HL-60 (cell line): ENCODE measurements around the gene RP9.

ENCODE experiments used
- POLR2AphosphoS5 ChIP-seq: IDR thresholded peaks from 2 replicates; pipeline ENCODE4 v1.6.1; 2012; ENCODE audit warnings: low read depth
- SPI1 ChIP-seq: IDR thresholded peaks from 2 replicates; pipeline ENCODE4 v1.6.1; 2012; ENCODE audit warnings: low read depth, mild to moderate bottlenecking, borderline replicate concordance
- TF ChIP-seq, protein P1 (sequence below): IDR thresholded peaks from one replicate; pipeline ENCODE4 v1.5.1; 2011; ENCODE audit warnings: low read length, control low read depth, inconsistent platforms; ENCODE audit not compliant: insufficient read depth

DNA sequence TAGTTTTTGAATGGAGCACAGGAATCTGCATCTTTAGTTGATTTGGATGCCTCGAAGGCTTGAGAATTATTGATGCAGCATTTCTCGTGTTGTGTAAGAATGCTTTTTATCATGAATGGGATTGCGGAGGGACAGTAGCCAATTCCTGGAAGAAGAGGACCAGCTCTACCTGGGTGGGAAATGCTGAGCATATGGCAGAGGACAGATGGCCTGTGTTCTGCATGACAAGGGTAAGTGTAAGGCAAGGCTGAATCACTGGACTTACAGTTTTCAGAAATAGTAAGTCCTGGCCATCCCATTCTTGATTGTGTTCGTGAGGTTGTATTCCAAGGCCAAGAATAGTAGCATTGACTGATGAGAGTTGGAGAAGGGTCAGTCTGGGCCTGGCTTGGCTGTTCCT lies 15.9 kb downstream of the RP9 start:
- TF ChIP-seq SPI1: no peak
- TF ChIP-seq, protein P1, sequence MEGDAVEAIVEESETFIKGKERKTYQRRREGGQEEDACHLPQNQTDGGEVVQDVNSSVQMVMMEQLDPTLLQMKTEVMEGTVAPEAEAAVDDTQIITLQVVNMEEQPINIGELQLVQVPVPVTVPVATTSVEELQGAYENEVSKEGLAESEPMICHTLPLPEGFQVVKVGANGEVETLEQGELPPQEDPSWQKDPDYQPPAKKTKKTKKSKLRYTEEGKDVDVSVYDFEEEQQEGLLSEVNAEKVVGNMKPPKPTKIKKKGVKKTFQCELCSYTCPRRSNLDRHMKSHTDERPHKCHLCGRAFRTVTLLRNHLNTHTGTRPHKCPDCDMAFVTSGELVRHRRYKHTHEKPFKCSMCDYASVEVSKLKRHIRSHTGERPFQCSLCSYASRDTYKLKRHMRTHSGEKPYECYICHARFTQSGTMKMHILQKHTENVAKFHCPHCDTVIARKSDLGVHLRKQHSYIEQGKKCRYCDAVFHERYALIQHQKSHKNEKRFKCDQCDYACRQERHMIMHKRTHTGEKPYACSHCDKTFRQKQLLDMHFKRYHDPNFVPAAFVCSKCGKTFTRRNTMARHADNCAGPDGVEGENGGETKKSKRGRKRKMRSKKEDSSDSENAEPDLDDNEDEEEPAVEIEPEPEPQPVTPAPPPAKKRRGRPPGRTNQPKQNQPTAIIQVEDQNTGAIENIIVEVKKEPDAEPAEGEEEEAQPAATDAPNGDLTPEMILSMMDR: no peak
- TF ChIP-seq POLR2AphosphoS5: no peak
